ENCODE measurements around the gene FAM228A.

- no peak for TF ChIP-seq CTCF (IDR thresholded peaks at IDR 0.05; ENCODE audit: extremely low read depth in 1 of 2, insufficient read depth in 1 of 2, low read depth in 1 of 2, low read length in 2 of 2)
- no peak for TF ChIP-seq POLR2AphosphoS5 (IDR thresholded peaks at IDR 0.05; ENCODE audit: insufficient read depth, low read depth, low read length)
- no peak for TF ChIP-seq EZH2 (IDR thresholded peaks at IDR 0.05; ENCODE audit: borderline replicate concordance, low read depth, low read length, severe bottlenecking)
- no peak for TF ChIP-seq JUN (IDR thresholded peaks at IDR 0.05; ENCODE audit: borderline replicate concordance, insufficient read depth, insufficient read length, low read depth)
- no peak for TF ChIP-seq POLR2A (IDR thresholded peaks at IDR 0.05; ENCODE audit: low read depth, low read length)
- no peak for TF ChIP-seq MAX (IDR thresholded peaks at IDR 0.05; ENCODE audit: insufficient read depth, insufficient read length)
- no peak for TF ChIP-seq MYC (IDR thresholded peaks at IDR 0.05; ENCODE audit: low read depth, low read length)
- TF ChIP-seq GATA2 (IDR thresholded peaks at IDR 0.05; ENCODE audit: insufficient read depth, insufficient read length, low read depth, low read length) = no peak
- TF ChIP-seq FOS (IDR thresholded peaks at IDR 0.05; ENCODE audit: borderline replicate concordance, insufficient read depth, low read length) = no peak
Measured at GRCh38 chr2:24210106-24210455, 35.2 kb downstream of the FAM228A start.
